HL-60 (cell line): ENCODE measurements around the gene GLRX3.

ENCODE experiments used
- DNase-seq, 2 experiments: peaks; one replicate each; pipeline ENCODE4 v3.0.0-alpha.2; 2010 to 2020; ENCODE audit warnings: low read depth in 1 of 2, low spot score in 1 of 2
- H3K27ac ChIP-seq: fragments of 250-450 bp; sonication (Bioruptor Pico); replicated peaks from 2 replicates; pipeline ENCODE4 v1.5.1; 2020; ENCODE audit warnings: mild to moderate bottlenecking, moderate library complexity
- H3K27me3 ChIP-seq: fragments of 250-450 bp; sonication (Bioruptor Pico); 2 replicates; pipeline ENCODE4 v1.5.1; 2021; ENCODE audit warnings: mild to moderate bottlenecking, moderate library complexity; ENCODE audit not compliant: insufficient read depth, poor library complexity, severe bottlenecking
- H3K4me3 ChIP-seq: replicated peaks from 2 replicates; pipeline ENCODE4 v1.5.1; 2011; ENCODE audit warnings: mild to moderate bottlenecking, control low read depth, low read length; ENCODE audit not compliant: insufficient read depth
- GABPA ChIP-seq: IDR thresholded peaks from 2 replicates; pipeline ENCODE4 v1.6.1; 2012; ENCODE audit warnings: low read depth
- POLR2AphosphoS5 ChIP-seq: IDR thresholded peaks from 2 replicates; pipeline ENCODE4 v1.6.1; 2012; ENCODE audit warnings: low read depth
- SPI1 ChIP-seq: IDR thresholded peaks from 2 replicates; pipeline ENCODE4 v1.6.1; 2012; ENCODE audit warnings: low read depth, mild to moderate bottlenecking, borderline replicate concordance
- TF ChIP-seq, protein P1 (sequence below): IDR thresholded peaks from 2 replicates; pipeline ENCODE4 v1.6.1; 2012; ENCODE audit warnings: low read depth; ENCODE audit not compliant: insufficient replicate concordance
- TF ChIP-seq, protein P2 (sequence below): IDR thresholded peaks from one replicate; pipeline ENCODE4 v1.5.1; 2011; ENCODE audit warnings: low read length, control low read depth, inconsistent platforms; ENCODE audit not compliant: insufficient read depth

GLRX3 gene

DNA sequence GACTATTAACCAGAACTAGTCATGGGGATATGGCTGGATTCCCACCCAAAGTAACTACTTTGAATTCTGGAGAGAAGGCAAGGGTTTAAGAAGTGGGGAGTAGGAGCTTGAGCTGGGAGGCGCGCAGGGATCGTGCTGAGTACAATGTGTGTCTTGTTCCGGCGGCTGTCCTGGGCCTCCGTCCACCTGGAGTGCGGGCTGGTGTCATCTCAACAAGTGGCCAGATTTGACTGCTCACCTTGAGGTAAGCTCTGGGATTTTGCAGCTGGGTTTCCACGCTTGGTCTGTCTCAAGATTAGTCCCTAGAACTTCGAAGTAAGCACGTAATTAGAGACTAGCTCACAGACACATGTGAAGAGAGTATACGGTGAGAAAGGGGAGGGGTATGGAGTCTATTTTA, 49.4 kb downstream of the GLRX3 start:
- no peak overlapping the region for H3K27ac ChIP-seq
- DNase-seq: no peak

DNA sequence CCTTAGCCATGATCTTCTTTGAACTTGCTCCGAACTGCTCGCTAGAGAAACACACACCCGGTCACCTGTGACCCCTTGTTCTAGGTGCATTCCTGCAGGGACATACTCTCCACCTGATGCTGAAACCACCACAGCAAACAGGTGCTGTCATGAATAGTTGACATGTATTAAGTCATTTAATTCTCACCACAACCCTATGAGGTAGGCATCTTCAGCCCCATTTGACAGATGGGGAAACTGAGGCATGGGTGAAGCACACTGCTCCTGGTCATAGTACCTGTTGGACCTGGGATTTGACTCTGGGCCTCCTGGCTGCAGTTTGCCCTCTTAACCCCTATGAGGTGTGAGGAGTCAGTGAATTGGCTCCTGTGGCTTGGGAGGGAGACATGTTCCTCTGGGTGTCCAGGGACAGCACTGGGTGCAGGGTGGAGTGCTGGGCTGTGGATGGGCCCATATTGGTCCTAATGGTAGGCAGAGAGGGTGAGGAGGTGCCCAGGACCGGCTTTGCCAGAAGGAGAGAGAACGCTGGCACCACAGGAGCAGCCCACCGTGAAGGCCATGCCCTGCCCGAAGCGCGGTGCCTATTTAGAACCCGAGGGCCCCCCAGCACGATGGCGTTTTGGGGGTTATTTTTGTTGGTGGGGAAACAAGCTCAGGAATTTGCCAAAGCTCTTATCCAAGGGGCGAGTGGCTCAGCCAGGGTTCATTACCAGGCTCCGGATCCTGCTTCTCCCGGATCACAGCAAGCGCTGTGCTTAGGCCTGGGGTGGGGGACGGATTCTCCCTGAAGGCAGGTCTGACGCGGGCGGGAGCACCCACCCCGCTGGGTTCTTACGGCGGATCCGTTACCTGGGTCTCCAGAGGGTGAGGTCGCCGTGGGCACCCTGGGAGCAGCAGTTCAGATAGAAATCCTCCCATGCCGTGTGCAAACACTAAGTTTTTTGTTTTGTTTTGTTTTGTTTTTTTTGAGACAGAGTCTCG, 52.3 kb downstream of the GLRX3 start:
- TF ChIP-seq, protein P1, sequence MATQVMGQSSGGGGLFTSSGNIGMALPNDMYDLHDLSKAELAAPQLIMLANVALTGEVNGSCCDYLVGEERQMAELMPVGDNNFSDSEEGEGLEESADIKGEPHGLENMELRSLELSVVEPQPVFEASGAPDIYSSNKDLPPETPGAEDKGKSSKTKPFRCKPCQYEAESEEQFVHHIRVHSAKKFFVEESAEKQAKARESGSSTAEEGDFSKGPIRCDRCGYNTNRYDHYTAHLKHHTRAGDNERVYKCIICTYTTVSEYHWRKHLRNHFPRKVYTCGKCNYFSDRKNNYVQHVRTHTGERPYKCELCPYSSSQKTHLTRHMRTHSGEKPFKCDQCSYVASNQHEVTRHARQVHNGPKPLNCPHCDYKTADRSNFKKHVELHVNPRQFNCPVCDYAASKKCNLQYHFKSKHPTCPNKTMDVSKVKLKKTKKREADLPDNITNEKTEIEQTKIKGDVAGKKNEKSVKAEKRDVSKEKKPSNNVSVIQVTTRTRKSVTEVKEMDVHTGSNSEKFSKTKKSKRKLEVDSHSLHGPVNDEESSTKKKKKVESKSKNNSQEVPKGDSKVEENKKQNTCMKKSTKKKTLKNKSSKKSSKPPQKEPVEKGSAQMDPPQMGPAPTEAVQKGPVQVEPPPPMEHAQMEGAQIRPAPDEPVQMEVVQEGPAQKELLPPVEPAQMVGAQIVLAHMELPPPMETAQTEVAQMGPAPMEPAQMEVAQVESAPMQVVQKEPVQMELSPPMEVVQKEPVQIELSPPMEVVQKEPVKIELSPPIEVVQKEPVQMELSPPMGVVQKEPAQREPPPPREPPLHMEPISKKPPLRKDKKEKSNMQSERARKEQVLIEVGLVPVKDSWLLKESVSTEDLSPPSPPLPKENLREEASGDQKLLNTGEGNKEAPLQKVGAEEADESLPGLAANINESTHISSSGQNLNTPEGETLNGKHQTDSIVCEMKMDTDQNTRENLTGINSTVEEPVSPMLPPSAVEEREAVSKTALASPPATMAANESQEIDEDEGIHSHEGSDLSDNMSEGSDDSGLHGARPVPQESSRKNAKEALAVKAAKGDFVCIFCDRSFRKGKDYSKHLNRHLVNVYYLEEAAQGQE: no peak
- TF ChIP-seq, protein P2, sequence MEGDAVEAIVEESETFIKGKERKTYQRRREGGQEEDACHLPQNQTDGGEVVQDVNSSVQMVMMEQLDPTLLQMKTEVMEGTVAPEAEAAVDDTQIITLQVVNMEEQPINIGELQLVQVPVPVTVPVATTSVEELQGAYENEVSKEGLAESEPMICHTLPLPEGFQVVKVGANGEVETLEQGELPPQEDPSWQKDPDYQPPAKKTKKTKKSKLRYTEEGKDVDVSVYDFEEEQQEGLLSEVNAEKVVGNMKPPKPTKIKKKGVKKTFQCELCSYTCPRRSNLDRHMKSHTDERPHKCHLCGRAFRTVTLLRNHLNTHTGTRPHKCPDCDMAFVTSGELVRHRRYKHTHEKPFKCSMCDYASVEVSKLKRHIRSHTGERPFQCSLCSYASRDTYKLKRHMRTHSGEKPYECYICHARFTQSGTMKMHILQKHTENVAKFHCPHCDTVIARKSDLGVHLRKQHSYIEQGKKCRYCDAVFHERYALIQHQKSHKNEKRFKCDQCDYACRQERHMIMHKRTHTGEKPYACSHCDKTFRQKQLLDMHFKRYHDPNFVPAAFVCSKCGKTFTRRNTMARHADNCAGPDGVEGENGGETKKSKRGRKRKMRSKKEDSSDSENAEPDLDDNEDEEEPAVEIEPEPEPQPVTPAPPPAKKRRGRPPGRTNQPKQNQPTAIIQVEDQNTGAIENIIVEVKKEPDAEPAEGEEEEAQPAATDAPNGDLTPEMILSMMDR: no peak
- TF ChIP-seq POLR2AphosphoS5 (no peak; the same call in 1 of the 2 replicates), SPI1 (no peak), GABPA (no peak)
- H3K27ac ChIP-seq: no peak overlapping the region
- no peak for DNase-seq
- H3K27me3 ChIP-seq: no peaks in the 10 kb centered on the region
- H3K4me3 ChIP-seq: no peak overlapping the region

More for the DNA sequence above, 49.4 kb downstream of the GLRX3 start:
- TF ChIP-seq, protein P2: no peak
- no peak for TF ChIP-seq GABPA
- TF ChIP-seq POLR2AphosphoS5: no peak
- TF ChIP-seq, protein P1: no peak
- no peak for TF ChIP-seq SPI1
- Histone ChIP-seq H3K27me3 (no peaks in the 10 kb centered on the region), H3K4me3 (no peak overlapping the region)

DNA sequence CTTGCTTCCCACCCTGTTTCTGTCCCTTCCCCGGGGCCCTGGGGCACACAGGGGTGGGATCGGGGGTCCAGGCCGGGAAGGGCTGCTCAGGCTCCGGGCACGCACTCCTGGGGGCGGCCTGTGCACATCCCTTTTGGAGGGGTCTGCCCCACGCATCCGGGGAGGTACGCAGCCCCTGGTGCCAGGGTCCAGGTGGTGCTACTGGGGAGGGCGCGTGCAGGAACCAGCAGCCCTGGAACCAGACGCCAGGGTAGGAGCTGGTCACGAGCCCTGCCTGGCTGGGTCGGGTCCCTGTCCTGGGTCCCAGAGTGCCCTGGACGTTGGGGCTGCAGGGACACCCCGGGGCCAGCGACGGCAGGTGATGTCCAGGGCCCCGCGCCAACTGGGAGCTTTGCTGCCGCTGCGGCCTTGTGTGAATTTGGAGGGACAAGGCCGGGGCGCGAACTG, 53.4 kb downstream of the GLRX3 start:
- no peaks in the 10 kb centered on the region for H3K27me3 ChIP-seq
- H3K4me3 ChIP-seq: no peak overlapping the region
- no peak for DNase-seq
- no peak overlapping the region for H3K27ac ChIP-seq
- TF ChIP-seq, protein P1: no peak
- TF ChIP-seq, protein P2: no peak
- no peak for TF ChIP-seq GABPA
- no peak for TF ChIP-seq SPI1
- TF ChIP-seq POLR2AphosphoS5: no peak
